ENCODE data around the gene TMC5. TPM values are rescaled to one million over a fixed set of nuclear protein-coding genes. Genes with fewer than 3 reads are reported as not detected.
"Not testable (repeated sequence)": the region's sequence is repeated elsewhere in the genome, so short reads cannot be mapped to it uniquely, and the experiment has no call there.

Gene TMC5
- total RNA-seq, 1 donor from 2014 or later, result 46.8 TPM

- DNase-seq (ENCODE audit: low spot score), result not testable (repeated sequence)
These were observed 20.3 kb upstream of the TMC5 start for GRCh38 chr16:19397373-19397772.

GRCh38 chr16:19400711-19401110 lies 17.0 kb upstream of the TMC5 start:
- no peak for DNase-seq (ENCODE audit: low spot score)

GRCh38 chr16:19406891-19407491 lies 10.7 kb upstream of the TMC5 start:
- no peak for DNase-seq (ENCODE audit: low spot score)

GRCh38 chr16:19410435-19411171 lies 7.1 kb upstream of the TMC5 start:
- DNase-seq (ENCODE audit: low spot score), result no peak

GRCh38 chr16:19411298-19411697 lies 6.4 kb upstream of the TMC5 start:
- DNase-seq (ENCODE audit: low spot score), result no peak

- not testable (repeated sequence) for DNase-seq (ENCODE audit: low spot score)
These were observed 5.6 kb upstream of the TMC5 start for GRCh38 chr16:19412055-19412454.

GRCh38 chr16:19415461-19415860 lies 2.2 kb upstream of the TMC5 start:
- no peak for DNase-seq (ENCODE audit: low spot score)

- no peak for DNase-seq (ENCODE audit: low spot score)
These were observed 1.8 kb upstream of the TMC5 start for GRCh38 chr16:19415918-19416317.

GRCh38 chr16:19418200-19418599 lies 517 bp downstream of the TMC5 start:
- DNase-seq (ENCODE audit: low spot score), result no peak

GRCh38 chr16:19419698-19420075 lies 2.0 kb downstream of the TMC5 start:
- peak; percentile 37 for DNase-seq (ENCODE audit: low spot score)

- DNase-seq (ENCODE audit: low spot score), result peak; percentile 62
These were observed 6.8 kb downstream of the TMC5 start for GRCh38 chr16:19424478-19424877.

GRCh38 chr16:19430345-19430744 lies 12.7 kb downstream of the TMC5 start:
- no peak for DNase-seq (ENCODE audit: low spot score)

- DNase-seq (ENCODE audit: low spot score), result peak; percentile 36
These were observed 14.1 kb downstream of the TMC5 start for GRCh38 chr16:19431636-19432340.

- DNase-seq (ENCODE audit: low spot score), result peak; percentile 46
These were observed 14.7 kb downstream of the TMC5 start for GRCh38 chr16:19432429-19432828.

- no peak for DNase-seq (ENCODE audit: low spot score)
These were observed 16.9 kb downstream of the TMC5 start for GRCh38 chr16:19434584-19434983.

GRCh38 chr16:19436540-19436939 lies 18.9 kb downstream of the TMC5 start:
- DNase-seq (ENCODE audit: low spot score), result no peak

GRCh38 chr16:19437280-19437679 lies 19.6 kb downstream of the TMC5 start:
- no peak for DNase-seq (ENCODE audit: low spot score)

GRCh38 chr16:19438739-19439138 lies 21.1 kb downstream of the TMC5 start:
- DNase-seq (ENCODE audit: low spot score), result no peak

- no peak for DNase-seq (ENCODE audit: low spot score)
These were observed 21.8 kb downstream of the TMC5 start for GRCh38 chr16:19439483-19439882.

- DNase-seq (ENCODE audit: low spot score), result no peak
These were observed 26.0 kb downstream of the TMC5 start for GRCh38 chr16:19443659-19444058.

- no peak for DNase-seq (ENCODE audit: low spot score)
These were observed 28.7 kb downstream of the TMC5 start for GRCh38 chr16:19446300-19446846.

GRCh38 chr16:19446886-19447285 lies 29.2 kb downstream of the TMC5 start:
- DNase-seq (ENCODE audit: low spot score), result no peak

GRCh38 chr16:19450186-19450585 lies 32.5 kb downstream of the TMC5 start:
- DNase-seq (ENCODE audit: low spot score), result no peak
